ENCODE data around the gene PIAS1. TPM values are rescaled to one million over a fixed set of nuclear protein-coding genes. Genes with fewer than 3 reads are reported as not detected.
"Not testable (repeated sequence)": the region's sequence is repeated elsewhere in the genome, so short reads cannot be mapped to it uniquely, and the experiment has no call there.

The PIAS1 gene
- polyA plus RNA-seq, 1 donor: 50.5 TPM

DNA sequence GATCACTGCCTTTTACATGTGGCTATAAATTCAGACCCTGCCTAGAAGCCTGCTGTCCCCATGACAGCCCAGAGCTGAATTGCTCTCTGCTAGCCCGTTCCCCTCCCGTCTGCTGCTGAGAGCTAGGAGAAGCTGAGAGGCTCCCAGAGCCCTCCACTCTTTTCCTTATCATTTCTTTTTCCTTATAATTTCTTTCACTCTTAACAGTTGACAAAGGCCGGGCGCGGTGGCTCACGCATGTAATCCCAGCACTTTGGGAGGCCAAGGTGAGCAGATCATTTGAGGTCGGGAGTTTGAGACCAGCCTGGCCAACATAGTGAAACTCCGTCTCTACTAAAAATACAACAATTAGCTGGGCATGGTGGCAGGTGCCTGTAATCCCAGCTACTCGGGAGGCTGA lies 180.4 kb downstream of the PIAS1 start:
- not testable (repeated sequence) for DNase-seq

DNA sequence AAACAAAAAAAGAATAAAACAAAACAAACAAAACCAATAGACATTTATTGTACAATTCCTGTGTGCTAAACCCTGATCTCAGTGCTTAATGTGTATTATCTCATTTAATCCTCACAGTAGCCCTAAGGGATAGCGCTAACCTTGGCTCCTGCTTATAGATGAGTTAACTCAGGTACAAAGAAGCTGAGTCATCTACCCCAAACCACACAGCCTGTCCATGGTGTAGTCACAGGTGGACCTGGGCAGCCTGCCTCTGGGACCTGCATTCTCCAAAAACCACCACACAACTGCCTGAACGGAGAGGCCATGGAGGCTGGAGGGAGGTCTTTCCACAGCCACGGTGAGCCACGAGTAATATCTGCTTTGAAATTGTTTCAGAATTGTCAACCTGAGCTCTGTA lies 180.9 kb downstream of the PIAS1 start:
- DNase-seq: no peak

DNA sequence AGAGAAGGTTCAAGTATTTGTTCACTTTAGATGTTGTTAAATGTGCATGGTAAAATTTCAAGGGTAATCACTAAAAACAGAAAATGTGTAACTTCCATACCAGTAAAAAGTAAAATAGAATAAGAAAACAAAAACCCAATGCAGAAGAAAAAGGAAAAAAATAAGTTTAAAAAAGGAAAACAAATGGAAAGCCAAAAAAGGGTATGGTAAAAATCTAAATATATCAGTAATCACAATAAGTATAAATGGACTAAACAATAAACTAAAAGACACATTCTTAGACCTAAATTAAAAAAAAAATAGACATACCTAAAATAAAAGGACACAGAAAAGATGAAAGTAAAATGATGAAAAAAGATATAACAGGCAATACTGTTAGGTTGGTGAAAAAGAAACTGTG lies 184.9 kb downstream of the PIAS1 start:
- no peak for DNase-seq

DNA sequence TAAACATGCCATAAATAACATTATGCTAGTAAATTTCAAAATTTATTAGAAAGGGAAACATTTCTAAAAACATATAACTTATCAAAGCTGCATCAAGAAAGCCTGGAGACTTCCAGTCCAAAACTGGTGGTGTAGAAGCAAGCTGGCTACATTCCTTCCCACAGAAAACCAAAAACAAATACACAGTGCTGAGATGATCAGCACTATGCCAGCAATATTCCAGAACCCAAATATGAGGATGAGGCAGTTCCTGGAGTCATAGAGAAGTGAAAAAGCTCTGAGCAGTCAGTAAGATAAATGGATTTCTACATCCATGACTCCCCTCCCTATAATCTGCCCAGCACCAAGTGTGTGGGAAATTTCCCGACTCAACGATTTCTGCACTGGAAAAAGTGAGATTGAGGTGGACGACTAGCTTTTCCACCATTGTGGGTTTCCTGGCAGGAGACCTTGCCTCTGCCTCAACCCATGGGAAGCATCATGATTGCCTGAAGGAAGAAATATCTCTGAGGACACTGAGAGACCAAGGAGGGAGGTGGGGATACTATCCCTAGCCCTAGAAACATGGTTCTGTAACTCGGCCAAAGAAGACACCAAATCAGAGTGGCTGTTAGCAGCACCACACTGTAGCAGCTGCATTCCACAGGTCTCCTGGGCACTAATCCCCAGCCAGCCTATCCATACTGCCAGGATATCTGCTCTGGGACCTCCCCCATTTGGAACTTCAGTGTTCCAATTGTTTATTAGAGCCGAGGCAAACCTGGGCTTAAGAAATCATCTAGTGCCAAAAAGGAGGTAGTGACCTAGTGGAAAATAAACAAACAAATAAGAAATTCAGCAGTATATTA lies 187.2 kb downstream of the PIAS1 start:
- no peak for DNase-seq

Other genes starting within 250 kb of the PIAS1 start
- 0.70 TPM for gene SKOR1, start 228.8 kb upstream of the PIAS1 start, polyA plus RNA-seq (ENCODE audit: insufficient read length)
- gene RNU6-1, start 214.3 kb upstream of the PIAS1 start, polyA plus RNA-seq (ENCODE audit: insufficient read length): not detected
- 34.3 TPM for gene CALML4, start 151.0 kb downstream of the PIAS1 start, polyA plus RNA-seq (ENCODE audit: insufficient read length)
- 36.5 TPM for gene CLN6, start 175.4 kb downstream of the PIAS1 start, polyA plus RNA-seq (ENCODE audit: insufficient read length)
- 67.6 TPM for gene FEM1B, start 223.4 kb downstream of the PIAS1 start, polyA plus RNA-seq (ENCODE audit: insufficient read length)